ENCODE results near the gene TM4SF1. TPM values are rescaled to one million over a fixed set of nuclear protein-coding genes. Genes with fewer than 3 reads are reported as not detected.

The TM4SF1 gene
- total RNA-seq, 1 experiment from 2014 or later = 27.7 TPM

DNA sequence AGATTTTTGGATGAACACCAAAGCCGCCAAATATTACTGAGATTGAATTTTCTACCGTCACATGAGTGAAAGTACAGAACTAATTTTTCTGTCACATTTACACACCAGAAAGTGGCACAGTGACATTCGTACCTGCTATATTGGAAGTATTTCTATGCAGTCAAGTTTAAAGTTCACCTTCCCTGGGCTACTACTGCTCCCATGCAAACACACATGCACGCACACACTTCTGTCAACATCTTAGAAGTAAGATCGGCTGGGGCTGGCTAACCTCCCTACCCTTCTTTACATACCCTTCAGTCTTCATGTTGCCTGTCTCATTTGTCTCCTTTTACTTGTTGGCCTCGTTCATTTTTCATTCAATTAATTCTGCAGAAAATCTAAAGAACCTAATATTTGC is 19.0 kb upstream of the TM4SF1 start:
- ChIA-PET POLR2A (interaction anchor here (1.0 to 8.3 kb wide), 2 partner anchors 22 to 52 kb away, joined by 3 to 89 read pairs; partner anchors contain the start of gene TM4SF1), CTCF (interaction anchor here (0.6 to 7.0 kb wide), 8 partner anchors 9 to 350 kb away, joined by 3 to 78 read pairs (median 3); partner anchors contain the start of gene TM4SF4)
- BruUV-seq (replicated peaks) = no TSS peak
- Mint-ChIP-seq H3K4me3 (ENCODE audit: unreplicated experiment) (no peak overlapping the region), H3K36me3 (ENCODE audit: insufficient read depth, unreplicated experiment) (no peaks in the 10 kb centered on the region), H3K4me1 (ENCODE audit: insufficient read depth, unreplicated experiment) (peaks cover 16% of the 10 kb centered on the region), H3K9me3 (ENCODE audit: unreplicated experiment) (no peaks in the 10 kb centered on the region), H3K27ac (ENCODE audit: low read depth, unreplicated experiment) (no peak overlapping the region), H3K27me3 (ENCODE audit: insufficient read depth, unreplicated experiment) (no peaks in the 10 kb centered on the region)
- intact Hi-C loops (cut with micrococcal nuclease) = no loop called here
- no peak for DNase-seq (ENCODE audit: unreplicated experiment)
- TF ChIP-seq, protein P1, sequence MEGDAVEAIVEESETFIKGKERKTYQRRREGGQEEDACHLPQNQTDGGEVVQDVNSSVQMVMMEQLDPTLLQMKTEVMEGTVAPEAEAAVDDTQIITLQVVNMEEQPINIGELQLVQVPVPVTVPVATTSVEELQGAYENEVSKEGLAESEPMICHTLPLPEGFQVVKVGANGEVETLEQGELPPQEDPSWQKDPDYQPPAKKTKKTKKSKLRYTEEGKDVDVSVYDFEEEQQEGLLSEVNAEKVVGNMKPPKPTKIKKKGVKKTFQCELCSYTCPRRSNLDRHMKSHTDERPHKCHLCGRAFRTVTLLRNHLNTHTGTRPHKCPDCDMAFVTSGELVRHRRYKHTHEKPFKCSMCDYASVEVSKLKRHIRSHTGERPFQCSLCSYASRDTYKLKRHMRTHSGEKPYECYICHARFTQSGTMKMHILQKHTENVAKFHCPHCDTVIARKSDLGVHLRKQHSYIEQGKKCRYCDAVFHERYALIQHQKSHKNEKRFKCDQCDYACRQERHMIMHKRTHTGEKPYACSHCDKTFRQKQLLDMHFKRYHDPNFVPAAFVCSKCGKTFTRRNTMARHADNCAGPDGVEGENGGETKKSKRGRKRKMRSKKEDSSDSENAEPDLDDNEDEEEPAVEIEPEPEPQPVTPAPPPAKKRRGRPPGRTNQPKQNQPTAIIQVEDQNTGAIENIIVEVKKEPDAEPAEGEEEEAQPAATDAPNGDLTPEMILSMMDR (IDR thresholded peaks at IDR 0.05; ENCODE audit: unreplicated experiment) = no peak

DNA sequence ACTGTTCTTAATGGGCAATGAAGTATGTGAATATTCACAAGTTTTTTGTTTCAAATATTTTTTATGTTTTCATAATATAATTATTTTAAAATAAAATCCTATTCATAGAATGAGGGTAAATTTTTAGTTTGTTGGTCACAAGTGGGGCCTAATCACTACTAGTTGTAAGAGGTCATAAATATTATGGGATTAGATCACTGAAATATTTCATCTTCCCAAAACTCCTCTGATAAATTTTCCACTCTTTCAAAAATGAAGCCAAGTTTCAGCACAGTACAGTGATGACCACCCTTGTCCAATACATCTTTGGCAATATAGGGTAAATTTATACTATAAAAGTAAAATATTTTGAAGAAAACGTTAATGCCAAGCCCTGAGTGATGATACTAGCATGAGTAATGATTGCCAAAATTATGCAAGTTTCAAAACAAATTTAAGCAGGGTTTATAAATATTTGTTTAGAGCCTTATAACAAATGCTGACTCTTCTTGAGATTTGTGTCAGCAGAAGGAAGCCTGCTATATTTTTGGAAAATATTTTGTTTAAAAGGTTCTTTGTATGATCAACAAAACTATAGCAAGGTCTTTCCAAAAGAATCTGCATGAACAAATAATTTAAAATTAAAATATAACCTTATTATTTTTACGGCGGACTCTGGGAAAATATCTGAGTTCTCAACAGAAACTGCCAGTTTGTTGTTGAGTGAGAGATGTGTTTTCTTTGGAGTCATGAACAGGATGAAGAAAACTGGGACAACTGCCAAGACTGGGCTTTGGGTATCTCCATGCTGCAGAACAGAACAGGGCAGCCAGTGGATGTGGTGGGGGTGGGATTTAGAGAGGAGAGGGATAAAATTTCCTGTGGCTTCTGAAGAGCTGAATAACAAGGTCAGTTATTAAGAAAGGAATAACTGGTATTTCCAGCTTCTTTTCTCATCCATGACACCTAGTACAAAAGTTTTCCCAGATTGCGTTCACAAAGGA is 17.9 kb upstream of the TM4SF1 start:
- no peaks in the 10 kb centered on the region for H3K9me3 Mint-ChIP-seq (ENCODE audit: unreplicated experiment)
- ChIA-PET CTCF (interaction anchor here (0.7 to 7.0 kb wide), 11 partner anchors 35 to 95 kb away, joined by 3 to 78 read pairs (median 4); partner anchors contain the start of gene TM4SF4), POLR2A (interaction anchor here (8.3 kb wide), 1 partner anchor 21 kb away, joined by 89 read pairs; the partner anchor contains the start of gene TM4SF1)
- no TSS peak for BruUV-seq (replicated peaks)
- H3K4me1 Mint-ChIP-seq (ENCODE audit: insufficient read depth, unreplicated experiment) = peaks cover 24% of the 10 kb centered on the region
- peak overlapping the region; percentile 76 for H3K27ac Mint-ChIP-seq (ENCODE audit: low read depth, unreplicated experiment)
- TF ChIP-seq, protein P1 (IDR thresholded peaks at IDR 0.05; ENCODE audit: unreplicated experiment) = no peak
- DNase-seq (ENCODE audit: unreplicated experiment) = peak; percentile 95
- H3K36me3 Mint-ChIP-seq (ENCODE audit: insufficient read depth, unreplicated experiment) = no peaks in the 10 kb centered on the region
- no peaks in the 10 kb centered on the region for H3K27me3 Mint-ChIP-seq (ENCODE audit: insufficient read depth, unreplicated experiment)
- no peak overlapping the region for H3K4me3 Mint-ChIP-seq (ENCODE audit: unreplicated experiment)
- intact Hi-C loops (cut with micrococcal nuclease) = no loop called here

DNA sequence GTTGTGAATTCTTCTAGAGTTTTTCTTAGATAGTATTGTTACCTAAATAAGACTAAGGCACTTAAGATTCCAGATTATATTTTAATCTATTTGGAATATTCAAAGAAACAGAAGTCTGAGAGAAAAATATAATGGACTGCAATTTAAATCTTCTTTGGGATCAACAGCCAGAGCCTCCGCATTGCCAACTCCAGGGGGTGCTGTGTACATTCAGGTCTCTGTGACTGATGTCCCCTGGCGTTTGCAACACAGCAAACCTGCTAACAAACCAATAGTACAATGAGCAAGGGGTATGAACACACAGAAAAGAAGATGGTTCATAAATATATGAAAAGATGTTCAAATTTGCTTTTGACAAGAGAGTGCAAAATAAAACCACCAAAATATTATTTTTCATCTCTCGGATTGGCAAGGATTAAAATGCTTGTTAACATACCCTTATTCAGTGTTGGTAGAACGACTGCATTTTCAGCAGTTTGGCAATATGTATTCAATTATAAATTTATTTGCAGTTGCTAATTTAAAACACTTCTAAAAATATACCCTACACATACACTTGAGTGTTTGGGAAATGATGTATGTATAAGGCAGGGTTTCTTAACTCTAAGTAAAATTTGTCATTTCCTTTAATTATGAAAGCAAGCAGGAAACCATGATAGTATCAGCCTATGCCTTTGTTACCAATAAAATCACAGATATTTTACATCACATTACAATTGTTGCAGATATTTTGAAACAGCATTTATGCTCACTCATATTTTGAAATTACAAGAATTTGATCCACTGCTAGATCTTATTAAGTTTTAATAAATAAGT is 16.1 kb upstream of the TM4SF1 start:
- H3K27ac Mint-ChIP-seq (ENCODE audit: low read depth, unreplicated experiment) = no peak overlapping the region
- peak; percentile 84 for DNase-seq (ENCODE audit: unreplicated experiment)
- BruUV-seq (replicated peaks) = no TSS peak

More for the DNA sequence above, 16.1 kb upstream of the TM4SF1 start:
- intact Hi-C loops (cut with micrococcal nuclease) = loop anchor here (1.0 kb wide), 2 partner anchors 41 to 87 kb away; no protein-coding TSS in a partner anchor
- Mint-ChIP-seq H3K27me3 (ENCODE audit: insufficient read depth, unreplicated experiment) (no peaks in the 10 kb centered on the region), H3K36me3 (ENCODE audit: insufficient read depth, unreplicated experiment) (no peaks in the 10 kb centered on the region), H3K4me3 (ENCODE audit: unreplicated experiment) (no peak overlapping the region), H3K4me1 (ENCODE audit: insufficient read depth, unreplicated experiment) (peaks cover 26% of the 10 kb centered on the region), H3K9me3 (ENCODE audit: unreplicated experiment) (no peaks in the 10 kb centered on the region)
- POLR2A ChIA-PET = no interaction called here
- CTCF ChIA-PET = interaction anchor here (1.2 kb wide), 1 partner anchor 87 kb away, joined by 9 read pairs; no protein-coding TSS in a partner anchor
- TF ChIP-seq, protein P1 (IDR thresholded peaks at IDR 0.05; ENCODE audit: unreplicated experiment) = peak; percentile 79

Measured in MCF 10A (cell line).